Measurements from ENCODE around the gene CCDC186. TPM values are rescaled to one million over a fixed set of nuclear protein-coding genes. Genes with fewer than 3 reads are reported as not detected.
"Not testable (repeated sequence)": the region's sequence is repeated elsewhere in the genome, so short reads cannot be mapped to it uniquely, and the experiment has no call there.

Gene CCDC186
- total RNA-seq, 1 experiment from 2014 or later, result 24.2 TPM

DNA sequence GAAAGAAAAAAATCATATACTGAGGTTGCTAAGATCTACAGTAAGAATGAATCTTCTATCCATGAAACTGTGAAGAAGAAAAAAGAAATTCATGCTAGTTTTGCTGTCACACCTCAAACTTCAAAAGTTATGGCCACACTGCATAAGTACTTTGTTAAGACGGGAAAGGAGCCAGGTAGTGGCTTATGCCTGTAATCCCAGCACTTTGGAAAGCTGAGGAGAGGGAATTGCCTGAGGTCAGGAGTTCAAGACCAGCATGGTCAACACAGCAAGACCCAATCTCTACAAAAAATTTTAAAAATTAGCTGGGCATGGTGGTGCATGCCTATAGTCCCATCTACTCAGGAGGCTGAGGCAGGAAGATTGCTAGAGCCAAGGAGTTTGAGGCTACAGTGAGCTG lies 22.1 kb downstream of the CCDC186 start:
- Histone ChIP-seq H4K20me1 (ENCODE audit: insufficient read depth, low read depth, low read length) (no peaks in the 10 kb centered on the region), H3K27ac (ENCODE audit: low read length) (no peak overlapping the region), H3K4me2 (ENCODE audit: low read depth, low read length, poor library complexity, severe bottlenecking) (no peak overlapping the region), H3K4me1 (ENCODE audit: low read length) (no peaks in the 10 kb centered on the region; the same call in 1 of the 2 replicates), H2AFZ (ENCODE audit: low read length) (no peak overlapping the region), H3K4me3 (ENCODE audit: low read length) (no peak overlapping the region), H3K36me3 (ENCODE audit: insufficient read depth, low read length) (0 out of 2 replicates have a peak, but pooled peaks cover 6% of the 10 kb centered on the region), H3K9me2 (replicated peaks; ENCODE audit: insufficient read depth, low read length) (no peaks in the 10 kb centered on the region), H3K9me3 (ENCODE audit: low read length) (no peaks in the 10 kb centered on the region), H3K27me3 (ENCODE audit: low read length) (no peaks in the 10 kb centered on the region), H3K79me2 (ENCODE audit: low read length) (peaks cover 6% of the 10 kb centered on the region), H3K9ac (ENCODE audit: low read length) (no peak overlapping the region)
- DNase-seq, result no peak

DNA sequence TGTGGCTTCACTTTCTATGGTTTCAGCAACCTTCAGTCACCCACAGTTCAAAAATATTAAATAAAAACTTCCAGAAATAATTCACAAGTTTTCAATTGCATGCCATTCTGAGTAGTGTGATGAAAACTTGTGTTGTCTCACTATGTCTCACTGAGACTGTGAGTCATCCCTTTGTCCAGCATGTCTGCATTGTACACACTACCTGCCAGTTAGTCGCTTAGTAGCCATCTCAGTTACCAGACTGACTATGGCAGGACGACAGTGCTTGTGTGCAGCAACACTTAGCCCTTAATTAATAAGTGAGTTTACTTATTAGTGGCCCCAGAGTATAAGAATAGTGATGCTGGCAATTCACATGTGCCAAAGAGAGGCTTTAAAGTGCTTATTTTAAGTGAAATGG lies 22.5 kb downstream of the CCDC186 start:
- Histone ChIP-seq H3K36me3 (ENCODE audit: insufficient read depth, low read length) (0 out of 2 replicates have a peak, but pooled peaks cover 7% of the 10 kb centered on the region), H3K4me2 (ENCODE audit: low read depth, low read length, poor library complexity, severe bottlenecking) (no peak overlapping the region), H4K20me1 (ENCODE audit: insufficient read depth, low read depth, low read length) (no peaks in the 10 kb centered on the region), H3K79me2 (ENCODE audit: low read length) (peaks cover 6% of the 10 kb centered on the region), H3K4me3 (ENCODE audit: low read length) (no peak overlapping the region), H3K27me3 (ENCODE audit: low read length) (no peaks in the 10 kb centered on the region), H3K9ac (ENCODE audit: low read length) (no peak overlapping the region), H3K27ac (ENCODE audit: low read length) (no peak overlapping the region), H3K4me1 (ENCODE audit: low read length) (no peaks in the 10 kb centered on the region; the same call in 1 of the 2 replicates), H2AFZ (ENCODE audit: low read length) (no peak overlapping the region), H3K9me3 (ENCODE audit: low read length) (no peaks in the 10 kb centered on the region), H3K9me2 (replicated peaks; ENCODE audit: insufficient read depth, low read length) (no peaks in the 10 kb centered on the region)
- DNase-seq, result no peak

DNA sequence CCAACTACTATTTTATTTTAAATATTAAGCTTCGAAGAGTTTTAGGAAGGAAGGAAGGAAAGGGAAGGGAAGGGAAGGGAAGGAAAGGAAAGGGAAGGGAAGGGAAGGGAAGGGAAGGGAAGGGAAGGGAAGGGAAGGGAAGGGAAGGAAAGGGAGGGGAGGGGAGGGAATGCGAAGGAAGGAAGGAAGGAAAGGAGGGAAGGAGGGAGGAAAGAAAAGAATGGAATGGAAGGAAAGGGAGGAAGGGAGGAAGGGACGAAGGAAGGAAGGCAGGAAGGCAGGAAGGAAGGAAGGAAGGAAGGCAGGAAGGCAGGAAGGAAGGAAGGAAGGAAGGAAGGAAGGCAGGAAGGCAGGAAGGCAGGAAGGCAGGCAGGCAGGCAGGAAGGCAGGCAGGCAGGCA lies 24.5 kb downstream of the CCDC186 start:
- not testable (repeated sequence) for H3K4me2 ChIP-seq (ENCODE audit: low read depth, low read length, poor library complexity, severe bottlenecking); H3K4me3 ChIP-seq (ENCODE audit: low read length); H3K27me3 ChIP-seq (ENCODE audit: low read length); H3K9me2 ChIP-seq (replicated peaks; ENCODE audit: insufficient read depth, low read length); DNase-seq; H3K79me2 ChIP-seq (ENCODE audit: low read length); H2AFZ ChIP-seq (ENCODE audit: low read length); H3K9me3 ChIP-seq (ENCODE audit: low read length); H3K36me3 ChIP-seq (ENCODE audit: insufficient read depth, low read length); H3K9ac ChIP-seq (ENCODE audit: low read length); H3K4me1 ChIP-seq (ENCODE audit: low read length); H3K27ac ChIP-seq (ENCODE audit: low read length); H4K20me1 ChIP-seq (ENCODE audit: insufficient read depth, low read depth, low read length)

DNA sequence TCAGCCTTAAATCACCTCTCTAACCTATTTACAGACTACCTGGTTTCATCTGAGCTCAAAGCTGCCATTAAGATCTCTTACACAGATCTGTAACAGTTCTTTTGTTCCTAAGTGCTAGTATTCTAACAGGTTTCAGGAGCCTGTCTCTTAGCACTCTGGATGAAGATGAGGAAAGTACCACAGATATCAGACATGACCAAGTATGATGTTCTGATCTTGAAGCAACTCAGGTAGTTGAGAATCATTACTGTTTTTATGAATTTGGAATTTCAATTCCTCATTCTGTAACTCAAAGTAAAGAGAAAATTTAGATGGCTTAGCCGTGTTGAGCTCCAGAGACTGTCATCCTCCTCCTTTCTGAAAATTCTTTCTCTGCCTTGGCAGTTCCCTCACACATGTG lies 30.8 kb downstream of the CCDC186 start:
- DNase-seq, result no peak
- Histone ChIP-seq H3K79me2 (ENCODE audit: low read length) (no peaks in the 10 kb centered on the region), H3K36me3 (ENCODE audit: insufficient read depth, low read length) (peaks cover 3% of the 10 kb centered on the region; the same call in 1 of the 2 replicates)

DNA sequence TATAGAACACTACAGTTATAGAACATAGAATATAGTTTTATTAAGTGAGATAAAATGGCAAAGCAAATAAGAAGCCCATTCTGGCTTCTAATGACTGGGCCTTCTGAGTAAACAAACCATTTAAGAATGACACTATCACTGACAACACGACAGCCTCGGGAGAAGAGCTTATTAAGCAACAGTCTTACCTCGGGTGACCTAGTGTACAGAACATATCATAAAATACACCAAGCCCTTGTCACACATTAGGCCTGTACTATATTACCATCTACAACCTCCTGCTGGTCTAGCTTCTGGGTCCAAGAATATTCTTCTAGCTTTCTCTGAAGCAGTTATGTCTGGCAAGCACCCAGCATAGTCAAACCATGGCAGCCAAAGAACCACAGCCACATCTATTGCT lies 32.0 kb downstream of the CCDC186 start:
- DNase-seq, result no peak
- H3K9ac ChIP-seq (ENCODE audit: low read length), result no peak overlapping the region
- H3K27me3 ChIP-seq (ENCODE audit: low read length), result no peaks in the 10 kb centered on the region
- no peak overlapping the region for H3K4me2 ChIP-seq (ENCODE audit: low read depth, low read length, poor library complexity, severe bottlenecking)
- H3K4me1 ChIP-seq (ENCODE audit: low read length), result no peaks in the 10 kb centered on the region
- H4K20me1 ChIP-seq (ENCODE audit: insufficient read depth, low read depth, low read length), result no peaks in the 10 kb centered on the region
- no peak overlapping the region for H2AFZ ChIP-seq (ENCODE audit: low read length)
- no peak overlapping the region for H3K27ac ChIP-seq (ENCODE audit: low read length)
- H3K9me2 ChIP-seq (replicated peaks; ENCODE audit: insufficient read depth, low read length), result no peaks in the 10 kb centered on the region
- H3K4me3 ChIP-seq (ENCODE audit: low read length), result no peak overlapping the region
- no peaks in the 10 kb centered on the region for H3K9me3 ChIP-seq (ENCODE audit: low read length)
- H3K79me2 ChIP-seq (ENCODE audit: low read length), result no peaks in the 10 kb centered on the region
- peaks cover 3% of the 10 kb centered on the region; the same call in 1 of the 2 replicates for H3K36me3 ChIP-seq (ENCODE audit: insufficient read depth, low read length)

More for the DNA sequence above, 30.8 kb downstream of the CCDC186 start:
- H3K4me2 ChIP-seq (ENCODE audit: low read depth, low read length, poor library complexity, severe bottlenecking), result no peak overlapping the region
- no peaks in the 10 kb centered on the region for H3K9me2 ChIP-seq (replicated peaks; ENCODE audit: insufficient read depth, low read length)
- no peaks in the 10 kb centered on the region for H4K20me1 ChIP-seq (ENCODE audit: insufficient read depth, low read depth, low read length)
- H3K27me3 ChIP-seq (ENCODE audit: low read length), result no peaks in the 10 kb centered on the region
- H3K27ac ChIP-seq (ENCODE audit: low read length), result no peak overlapping the region
- no peaks in the 10 kb centered on the region for H3K9me3 ChIP-seq (ENCODE audit: low read length)
- H2AFZ ChIP-seq (ENCODE audit: low read length), result no peak overlapping the region
- H3K4me1 ChIP-seq (ENCODE audit: low read length), result no peaks in the 10 kb centered on the region
- H3K4me3 ChIP-seq (ENCODE audit: low read length), result no peak overlapping the region
- no peak overlapping the region for H3K9ac ChIP-seq (ENCODE audit: low read length)

DNA sequence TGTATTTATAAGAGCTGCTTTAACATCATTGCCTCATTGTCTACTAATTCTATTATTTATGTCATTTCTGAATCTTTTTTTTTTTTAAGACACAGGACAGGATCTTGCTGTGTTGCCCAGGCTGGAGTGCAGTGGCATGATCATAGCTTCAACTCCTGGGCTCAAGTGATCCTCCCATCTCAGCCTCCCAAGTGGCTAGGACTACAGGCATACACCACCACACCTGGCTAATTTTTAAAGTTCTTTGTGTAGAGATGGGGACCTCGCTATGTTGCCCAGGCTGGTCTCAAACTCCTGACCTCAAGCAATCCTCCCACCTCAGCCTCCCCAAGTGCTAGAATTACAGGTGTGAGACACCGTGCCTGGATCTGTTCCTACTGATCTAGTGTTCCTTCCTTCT lies 33.2 kb downstream of the CCDC186 start:
- H4K20me1 ChIP-seq (ENCODE audit: insufficient read depth, low read depth, low read length); H3K4me3 ChIP-seq (ENCODE audit: low read length); DNase-seq; H3K9me2 ChIP-seq (replicated peaks; ENCODE audit: insufficient read depth, low read length); H3K79me2 ChIP-seq (ENCODE audit: low read length); H3K4me2 ChIP-seq (ENCODE audit: low read depth, low read length, poor library complexity, severe bottlenecking); H2AFZ ChIP-seq (ENCODE audit: low read length); H3K4me1 ChIP-seq (ENCODE audit: low read length); H3K9me3 ChIP-seq (ENCODE audit: low read length); H3K27ac ChIP-seq (ENCODE audit: low read length); H3K36me3 ChIP-seq (ENCODE audit: insufficient read depth, low read length); H3K27me3 ChIP-seq (ENCODE audit: low read length); H3K9ac ChIP-seq (ENCODE audit: low read length): not testable (repeated sequence)

DNA sequence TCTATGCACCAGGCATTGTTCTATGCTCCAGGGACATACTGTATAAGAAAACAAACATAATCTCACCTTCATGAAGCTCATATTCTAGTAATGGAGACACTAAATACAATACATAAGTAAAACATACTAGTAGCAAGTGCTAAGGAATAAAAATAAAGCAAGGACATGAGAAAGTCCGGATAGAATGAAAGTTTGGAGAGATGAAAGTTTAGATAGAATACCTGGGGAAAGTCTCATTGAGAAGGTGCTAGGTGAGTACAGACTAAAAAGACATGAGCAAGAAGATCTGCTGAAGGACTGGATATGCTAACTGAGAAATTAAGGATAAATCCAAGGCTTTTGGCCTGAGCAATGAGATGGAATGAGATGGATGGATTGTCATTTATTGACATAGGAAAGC lies 34.0 kb downstream of the CCDC186 start:
- Histone ChIP-seq H4K20me1 (ENCODE audit: insufficient read depth, low read depth, low read length) (no peaks in the 10 kb centered on the region), H3K4me1 (ENCODE audit: low read length) (no peaks in the 10 kb centered on the region), H3K9me2 (replicated peaks; ENCODE audit: insufficient read depth, low read length) (no peaks in the 10 kb centered on the region), H2AFZ (ENCODE audit: low read length) (no peak overlapping the region), H3K27me3 (ENCODE audit: low read length) (no peaks in the 10 kb centered on the region), H3K27ac (ENCODE audit: low read length) (no peak overlapping the region), H3K9me3 (ENCODE audit: low read length) (no peaks in the 10 kb centered on the region), H3K4me3 (ENCODE audit: low read length) (no peak overlapping the region), H3K79me2 (ENCODE audit: low read length) (no peaks in the 10 kb centered on the region), H3K36me3 (ENCODE audit: insufficient read depth, low read length) (peaks cover 10% of the 10 kb centered on the region; the same call in 1 of the 2 replicates), H3K9ac (ENCODE audit: low read length) (no peak overlapping the region), H3K4me2 (ENCODE audit: low read depth, low read length, poor library complexity, severe bottlenecking) (no peak overlapping the region)
- no peak for DNase-seq

DNA sequence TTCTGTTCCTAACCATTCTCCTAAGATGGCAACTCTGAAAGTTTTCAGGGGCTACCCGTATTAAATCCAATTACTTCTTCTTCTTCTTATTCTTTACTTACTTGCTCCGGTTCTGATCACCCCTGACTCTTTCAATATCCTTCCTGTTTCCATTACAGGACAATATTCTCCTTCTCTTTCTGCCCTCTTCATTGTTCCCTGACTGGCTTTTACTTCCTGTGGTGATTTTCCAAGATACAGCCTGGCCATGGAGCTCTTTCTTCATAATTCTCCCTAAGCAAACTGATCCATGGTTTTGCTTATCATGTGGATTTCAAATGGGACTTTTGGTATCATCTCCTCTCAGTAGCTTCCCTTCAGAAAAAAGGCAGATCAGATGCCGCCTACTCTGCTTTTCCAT lies 35.4 kb downstream of the CCDC186 start:
- H3K4me3 ChIP-seq (ENCODE audit: low read length), result no peak overlapping the region
- no peaks in the 10 kb centered on the region for H4K20me1 ChIP-seq (ENCODE audit: insufficient read depth, low read depth, low read length)
- no peaks in the 10 kb centered on the region for H3K27me3 ChIP-seq (ENCODE audit: low read length)
- H3K9me2 ChIP-seq (replicated peaks; ENCODE audit: insufficient read depth, low read length), result no peaks in the 10 kb centered on the region
- H3K9ac ChIP-seq (ENCODE audit: low read length), result no peak overlapping the region
- no peak overlapping the region for H3K27ac ChIP-seq (ENCODE audit: low read length)
- no peak overlapping the region for H3K4me2 ChIP-seq (ENCODE audit: low read depth, low read length, poor library complexity, severe bottlenecking)
- no peak for DNase-seq
- H2AFZ ChIP-seq (ENCODE audit: low read length), result no peak overlapping the region
- H3K9me3 ChIP-seq (ENCODE audit: low read length), result no peaks in the 10 kb centered on the region
- no peaks in the 10 kb centered on the region for H3K79me2 ChIP-seq (ENCODE audit: low read length)
- H3K4me1 ChIP-seq (ENCODE audit: low read length), result no peaks in the 10 kb centered on the region
- H3K36me3 ChIP-seq (ENCODE audit: insufficient read depth, low read length), result peaks cover 10% of the 10 kb centered on the region; the same call in 1 of the 2 replicates

DNA sequence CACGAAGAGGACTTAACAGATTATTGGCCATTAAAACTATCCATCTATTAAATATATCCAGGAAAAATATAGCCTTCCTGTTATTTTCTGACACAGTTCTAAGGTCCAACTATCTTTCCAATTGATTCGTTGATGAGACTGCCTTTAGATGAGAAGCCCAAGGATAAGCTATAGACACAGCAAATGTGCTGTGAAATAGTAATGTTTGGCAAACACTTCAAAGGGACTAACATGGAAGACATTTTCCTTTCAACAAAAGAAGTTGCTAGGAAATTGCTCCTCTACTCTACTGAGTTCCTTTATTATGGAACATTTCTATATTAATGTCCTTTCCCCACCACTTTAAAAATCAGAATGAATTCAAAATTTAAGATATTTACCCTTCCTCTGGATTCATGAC lies 38.5 kb downstream of the CCDC186 start:
- Histone ChIP-seq H3K4me3 (ENCODE audit: low read length) (no peak overlapping the region), H3K4me1 (ENCODE audit: low read length) (peaks cover 12% of the 10 kb centered on the region), H3K79me2 (ENCODE audit: low read length) (no peaks in the 10 kb centered on the region), H3K4me2 (ENCODE audit: low read depth, low read length, poor library complexity, severe bottlenecking) (no peak overlapping the region), H3K9me2 (replicated peaks; ENCODE audit: insufficient read depth, low read length) (no peaks in the 10 kb centered on the region), H3K27ac (ENCODE audit: low read length) (no peak overlapping the region), H4K20me1 (ENCODE audit: insufficient read depth, low read depth, low read length) (no peaks in the 10 kb centered on the region), H2AFZ (ENCODE audit: low read length) (no peak overlapping the region), H3K36me3 (ENCODE audit: insufficient read depth, low read length) (peaks cover 10% of the 10 kb centered on the region; the same call in 1 of the 2 replicates), H3K27me3 (ENCODE audit: low read length) (no peaks in the 10 kb centered on the region), H3K9me3 (ENCODE audit: low read length) (no peaks in the 10 kb centered on the region), H3K9ac (ENCODE audit: low read length) (no peak overlapping the region)
- DNase-seq, result no peak

Data from Karpas-422 (cell line).